ENCODE results near the gene FYB1. TPM values are rescaled to one million over a fixed set of nuclear protein-coding genes. Genes with fewer than 3 reads are reported as not detected.
"Not testable (repeated sequence)": the region's sequence is repeated elsewhere in the genome, so short reads cannot be mapped to it uniquely, and the experiment has no call there.

FYB1 gene
- total and polyA plus RNA-seq, 2 experiments from 2014 or later = 1.1 to 2.4 TPM

GRCh38 chr5:39240750-39241149, 21.4 kb upstream of the FYB1 start:
- no peak overlapping the region for H3K4me2 ChIP-seq
- no peak for DNase-seq (ENCODE audit: low spot score)
- H3K27ac ChIP-seq = no peak overlapping the region
- H3K9me3 ChIP-seq (ENCODE audit: low read depth) = no peaks in the 10 kb centered on the region
- no peak for TF ChIP-seq CTCF (IDR thresholded peaks at IDR 0.05; ENCODE audit: poor library complexity)
- no peak for TF ChIP-seq EZH2 (IDR thresholded peaks at IDR 0.05; ENCODE audit: borderline replicate concordance)
- no peak for TF ChIP-seq EZH2phosphoT487 (IDR thresholded peaks at IDR 0.05; ENCODE audit: low read depth, severe bottlenecking, unreplicated experiment)
- H3K27me3 ChIP-seq = no peaks in the 10 kb centered on the region
- no peaks in the 10 kb centered on the region for H3K4me1 ChIP-seq (ENCODE audit: insufficient read depth)
- no peaks in the 10 kb centered on the region for H3K9me2 ChIP-seq (replicated peaks; ENCODE audit: insufficient read depth)
- no peaks in the 10 kb centered on the region for H4K20me1 ChIP-seq (ENCODE audit: insufficient read depth, poor library complexity, severe bottlenecking)
- H2AFZ ChIP-seq = no peak overlapping the region
- no peaks in the 10 kb centered on the region for H3K36me3 ChIP-seq (replicated peaks; ENCODE audit: insufficient read depth, low read depth)
- H3K79me2 ChIP-seq = no peaks in the 10 kb centered on the region
- 97% methylated on average over 1 of the region's 1 CpG for WGBS (ENCODE audit: low lambda C conversion rate, missing lambda C conversion rate)
- no peak overlapping the region for H3K4me3 ChIP-seq

GRCh38 chr5:39238366-39239105, 19.2 kb upstream of the FYB1 start:
- DNase-seq (ENCODE audit: low spot score) = no peak
- Histone ChIP-seq H3K27ac (no peak overlapping the region), H3K36me3 (replicated peaks; ENCODE audit: insufficient read depth, low read depth) (no peaks in the 10 kb centered on the region), H4K20me1 (ENCODE audit: insufficient read depth, poor library complexity, severe bottlenecking) (no peaks in the 10 kb centered on the region), H3K9me3 (ENCODE audit: low read depth) (no peaks in the 10 kb centered on the region), H3K79me2 (no peaks in the 10 kb centered on the region), H3K9me2 (replicated peaks; ENCODE audit: insufficient read depth) (no peaks in the 10 kb centered on the region), H3K27me3 (no peaks in the 10 kb centered on the region), H2AFZ (no peak overlapping the region), H3K4me2 (no peak overlapping the region), H3K4me1 (ENCODE audit: insufficient read depth) (no peaks in the 10 kb centered on the region), H3K4me3 (no peak overlapping the region)
- TF ChIP-seq CTCF (IDR thresholded peaks at IDR 0.05; ENCODE audit: poor library complexity) = no peak
- no peak for TF ChIP-seq EZH2phosphoT487 (IDR thresholded peaks at IDR 0.05; ENCODE audit: low read depth, severe bottlenecking, unreplicated experiment)
- TF ChIP-seq EZH2 (IDR thresholded peaks at IDR 0.05; ENCODE audit: borderline replicate concordance) = no peak
- WGBS (ENCODE audit: low lambda C conversion rate, missing lambda C conversion rate) = 39% methylated on average over 3 of the region's 3 CpGs

- Histone ChIP-seq H3K4me3 (no peak overlapping the region), H3K36me3 (replicated peaks; ENCODE audit: insufficient read depth, low read depth) (no peaks in the 10 kb centered on the region), H3K9me3 (ENCODE audit: low read depth) (no peaks in the 10 kb centered on the region), H3K27ac (no peak overlapping the region), H3K79me2 (no peaks in the 10 kb centered on the region), H3K4me1 (ENCODE audit: insufficient read depth) (no peaks in the 10 kb centered on the region), H3K9me2 (replicated peaks; ENCODE audit: insufficient read depth) (no peaks in the 10 kb centered on the region), H3K27me3 (no peaks in the 10 kb centered on the region), H4K20me1 (ENCODE audit: insufficient read depth, poor library complexity, severe bottlenecking) (no peaks in the 10 kb centered on the region), H3K4me2 (no peak overlapping the region), H2AFZ (no peak overlapping the region)
- WGBS (ENCODE audit: low lambda C conversion rate, missing lambda C conversion rate) = 89% methylated on average over 1 of the region's 1 CpG
- no peak for TF ChIP-seq EZH2phosphoT487 (IDR thresholded peaks at IDR 0.05; ENCODE audit: low read depth, severe bottlenecking, unreplicated experiment)
- TF ChIP-seq EZH2 (IDR thresholded peaks at IDR 0.05; ENCODE audit: borderline replicate concordance) = no peak
- DNase-seq (ENCODE audit: low spot score) = no peak
Observed at GRCh38 chr5:39236718-39237117, 17.4 kb upstream of the FYB1 start.

DNA sequence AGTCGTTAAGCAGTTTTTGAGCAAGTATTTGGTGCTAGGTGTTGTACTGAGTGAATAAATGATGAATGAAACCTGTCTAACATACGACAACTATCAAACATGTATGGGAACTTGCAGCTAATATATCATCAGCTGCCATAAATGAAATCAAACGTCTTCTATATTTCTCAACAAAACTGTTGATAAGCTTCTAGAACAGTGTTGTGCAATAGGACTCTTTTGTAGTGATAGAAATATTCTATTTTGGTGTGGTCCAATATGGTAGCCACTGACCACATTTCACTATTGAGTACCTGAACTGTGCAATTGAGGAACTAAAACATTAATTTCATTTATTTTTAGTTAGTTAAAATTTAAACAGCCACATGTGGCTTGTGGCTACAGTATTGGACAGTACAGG, 16.3 kb upstream of the FYB1 start:
- Histone ChIP-seq H3K9me2 (replicated peaks; ENCODE audit: insufficient read depth) (no peaks in the 10 kb centered on the region), H3K79me2 (no peaks in the 10 kb centered on the region), H3K27ac (no peak overlapping the region), H3K4me3 (no peak overlapping the region), H3K4me2 (no peak overlapping the region), H3K9me3 (ENCODE audit: low read depth) (no peaks in the 10 kb centered on the region), H2AFZ (no peak overlapping the region), H3K4me1 (ENCODE audit: insufficient read depth) (no peaks in the 10 kb centered on the region), H3K36me3 (replicated peaks; ENCODE audit: insufficient read depth, low read depth) (no peaks in the 10 kb centered on the region), H3K27me3 (no peaks in the 10 kb centered on the region), H4K20me1 (ENCODE audit: insufficient read depth, poor library complexity, severe bottlenecking) (no peaks in the 10 kb centered on the region)
- no peak for DNase-seq (ENCODE audit: low spot score)
- WGBS (ENCODE audit: low lambda C conversion rate, missing lambda C conversion rate) = 81% methylated on average over 3 of the region's 3 CpGs
- TF ChIP-seq EZH2phosphoT487 (IDR thresholded peaks at IDR 0.05; ENCODE audit: low read depth, severe bottlenecking, unreplicated experiment) (no peak), CTCF (IDR thresholded peaks at IDR 0.05; ENCODE audit: poor library complexity) (no peak), EZH2 (IDR thresholded peaks at IDR 0.05; ENCODE audit: borderline replicate concordance) (no peak)

- H3K4me2 ChIP-seq; H3K27ac ChIP-seq; DNase-seq (ENCODE audit: low spot score); H3K27me3 ChIP-seq; H2AFZ ChIP-seq; H3K79me2 ChIP-seq; H3K4me3 ChIP-seq; H3K9me2 ChIP-seq (replicated peaks; ENCODE audit: insufficient read depth); H3K4me1 ChIP-seq (ENCODE audit: insufficient read depth); H3K36me3 ChIP-seq (replicated peaks; ENCODE audit: insufficient read depth, low read depth); H3K9me3 ChIP-seq (ENCODE audit: low read depth); H4K20me1 ChIP-seq (ENCODE audit: insufficient read depth, poor library complexity, severe bottlenecking): not testable (repeated sequence)
- 92% methylated on average over 1 of the region's 1 CpG for WGBS (ENCODE audit: low lambda C conversion rate, missing lambda C conversion rate)
Observed at GRCh38 chr5:39234494-39234893, 15.1 kb upstream of the FYB1 start.
